ENCODE data around the gene PPM1H.

DNA sequence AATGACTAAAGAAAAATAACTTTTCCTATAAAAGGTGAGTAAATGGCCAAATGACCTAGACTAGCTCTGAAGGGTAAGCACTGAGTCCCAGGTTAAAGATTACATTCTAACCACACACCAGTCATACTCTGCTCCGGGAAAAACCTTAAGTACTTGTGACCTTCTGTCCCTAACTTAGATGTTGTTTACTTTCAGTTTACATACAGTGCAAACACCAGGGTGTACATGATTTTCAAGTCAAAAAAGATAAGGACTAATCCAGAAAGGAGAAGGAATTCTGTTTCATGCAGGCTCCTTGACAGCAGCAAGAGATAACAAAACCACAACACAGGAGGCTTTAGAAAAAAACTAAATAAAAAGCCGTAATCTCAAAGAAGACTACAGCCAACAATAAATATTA is 174.2 kb downstream of the PPM1H start:
- TF ChIP-seq, protein P1, sequence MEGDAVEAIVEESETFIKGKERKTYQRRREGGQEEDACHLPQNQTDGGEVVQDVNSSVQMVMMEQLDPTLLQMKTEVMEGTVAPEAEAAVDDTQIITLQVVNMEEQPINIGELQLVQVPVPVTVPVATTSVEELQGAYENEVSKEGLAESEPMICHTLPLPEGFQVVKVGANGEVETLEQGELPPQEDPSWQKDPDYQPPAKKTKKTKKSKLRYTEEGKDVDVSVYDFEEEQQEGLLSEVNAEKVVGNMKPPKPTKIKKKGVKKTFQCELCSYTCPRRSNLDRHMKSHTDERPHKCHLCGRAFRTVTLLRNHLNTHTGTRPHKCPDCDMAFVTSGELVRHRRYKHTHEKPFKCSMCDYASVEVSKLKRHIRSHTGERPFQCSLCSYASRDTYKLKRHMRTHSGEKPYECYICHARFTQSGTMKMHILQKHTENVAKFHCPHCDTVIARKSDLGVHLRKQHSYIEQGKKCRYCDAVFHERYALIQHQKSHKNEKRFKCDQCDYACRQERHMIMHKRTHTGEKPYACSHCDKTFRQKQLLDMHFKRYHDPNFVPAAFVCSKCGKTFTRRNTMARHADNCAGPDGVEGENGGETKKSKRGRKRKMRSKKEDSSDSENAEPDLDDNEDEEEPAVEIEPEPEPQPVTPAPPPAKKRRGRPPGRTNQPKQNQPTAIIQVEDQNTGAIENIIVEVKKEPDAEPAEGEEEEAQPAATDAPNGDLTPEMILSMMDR (IDR thresholded peaks at IDR 0.05), result no peak
- TF ChIP-seq POLR2A (IDR thresholded peaks at IDR 0.05), result no peak

Measured in heart left ventricle (tissue), 13 donors.